HCT116 (cell line): ENCODE data around the gene SNX9. TPM values are rescaled to one million over a fixed set of nuclear protein-coding genes. Genes with fewer than 3 reads are reported as not detected.

Experiments used
- ATAC-seq: fragments of 200-7000 bp; cut with Tn5 transposase; 2 replicates; pipeline ENCODE4 v1.9.1; 2020; ENCODE audit warnings: mild to moderate bottlenecking, moderate library complexity
- BruUV-seq: library from RNA; stranded (reverse); fragments of 400-500 nt; replicated peaks from 2 replicates; lab custom pipeline; 2021; lab: Mats Ljungman, UMichigan
- CTCF ChIA-PET: fragments of 300-600 bp; sonication (Branson Sonifier 250); formaldehyde crosslinking; loops from one replicate; lab custom pipeline; 2021; ENCODE audit warnings: antibody characterized with exemption; lab: Charles Lee
- POLR2A ChIA-PET: fragments of 300-600, 350-600 bp; sonication (Branson Sonifier 250); formaldehyde crosslinking; loops from one replicate; lab custom pipeline; 2021; ENCODE audit warnings: antibody characterized with exemption; lab: Charles Lee
- RAD21 ChIA-PET, 2 experiments: fragments of 300-600 bp; sonication (Branson Sonifier 250); formaldehyde crosslinking; loops; one replicate each; lab custom pipeline; 2023; ENCODE audit warnings: low total read pairs in 2 of 2; ENCODE audit not compliant: uncharacterized antibody in 2 of 2, unreplicated experiment in 2 of 2, low non-redundant PET in 1 of 2; lab: Charles Lee
- DNase-seq: peaks from one replicate; pipeline ENCODE4 v3.0.0-alpha.2; 2010; ENCODE audit warnings: low read depth, low spot score
- H2AFZ ChIP-seq: fragments of 200-600 bp; shearing (Covaris generic), sonication (generic); 2 replicates; pipeline ENCODE4 v1.6.1; 2017; ENCODE audit warnings: low read depth, mixed run types, mixed read lengths, antibody characterized with exemption, low read length; ENCODE audit not compliant: poor library complexity, severe bottlenecking
- H3K27ac ChIP-seq: 2 replicates; pipeline ENCODE4 v1.5.1; 2012; ENCODE audit warnings: low read depth, low read length
- H3K27me3 ChIP-seq: fragments of 200-600 bp; sonication (generic); 2 replicates; pipeline ENCODE4 v1.6.1; 2016; ENCODE audit warnings: mixed run types, low read length, mixed read lengths; ENCODE audit not compliant: insufficient read depth
- H3K36me3 ChIP-seq, 2 experiments: fragments of 200-500 bp in 1 of 2; fragments of 200-600 bp in 1 of 2; sonication (Bioruptor generic) in 1 of 2; sonication (generic) in 1 of 2; 2 replicates each; pipeline versions ENCODE4 v1.5.1 to v1.6.1; 2014 to 2016; ENCODE audit warnings: low read length in 2 of 2, inconsistent platforms in 1 of 2, mixed read lengths in 1 of 2, mixed run types in 1 of 2; ENCODE audit not compliant: insufficient read depth in 2 of 2, control insufficient read depth in 1 of 2
- H3K4me1 ChIP-seq, 2 experiments: fragments of 200-600 bp in 1 of 2; sonication (generic) in 1 of 2; 2 replicates each; pipeline versions ENCODE4 v1.5.1 to v1.6.1; 2012 to 2017; ENCODE audit warnings: low read length in 2 of 2, inconsistent platforms in 1 of 2, mild to moderate bottlenecking in 1 of 2, mixed read lengths in 1 of 2, mixed run types in 1 of 2, moderate library complexity in 1 of 2; ENCODE audit not compliant: insufficient read depth in 2 of 2, control insufficient read depth in 1 of 2
- H3K4me2 ChIP-seq: fragments of 200-600 bp; sonication (generic); 2 replicates; pipeline ENCODE4 v1.6.1; 2017; ENCODE audit warnings: mixed run types, low read length, mixed read lengths
- H3K4me3 ChIP-seq, 2 experiments: fragments of 200-600 bp in 1 of 2; sonication (generic) in 1 of 2; replicated peaks in 1 of 2; 2 replicates each; pipeline ENCODE4 v1.5.1; 2011 to 2016; ENCODE audit warnings: low read length in 2 of 2, control low read depth in 1 of 2, low read depth in 1 of 2, mild to moderate bottlenecking in 1 of 2, mixed read lengths in 1 of 2, mixed run types in 1 of 2
- H3K79me2 ChIP-seq: fragments of 200-600 bp; sonication (generic); 2 replicates; pipeline ENCODE4 v1.6.1; 2017; ENCODE audit warnings: mild to moderate bottlenecking, mixed run types, low read length, moderate library complexity, mixed read lengths; ENCODE audit not compliant: insufficient read depth
- H3K9ac ChIP-seq: fragments of 200-600 bp; sonication (generic); 2 replicates; pipeline ENCODE4 v1.6.1; 2016; ENCODE audit warnings: low read length, mixed read lengths
- H3K9me2 ChIP-seq: fragments of 200-600 bp; sonication (generic), shearing (Covaris generic); 2 replicates; pipeline ENCODE4 v1.6.1; 2017; ENCODE audit warnings: mixed run types, mild to moderate bottlenecking, moderate library complexity; ENCODE audit not compliant: insufficient read depth
- H3K9me3 ChIP-seq, 2 experiments: fragments of 200-500 bp in 1 of 2; fragments of 200-600 bp in 1 of 2; sonication (Bioruptor generic) in 1 of 2; sonication (generic) in 1 of 2; 2 replicates each; pipeline ENCODE4 v1.6.1; 2014 to 2017; ENCODE audit warnings: low read length in 2 of 2, mixed read lengths in 2 of 2, inconsistent platforms in 1 of 2, low read depth in 1 of 2, mild to moderate bottlenecking in 1 of 2, mixed run types in 1 of 2, moderate library complexity in 1 of 2; ENCODE audit not compliant: control insufficient read depth in 1 of 2, insufficient read depth in 1 of 2
- H4K20me1 ChIP-seq: fragments of 200-600 bp; sonication (generic), shearing (Covaris generic); 2 replicates; pipeline ENCODE4 v1.6.1; 2017; ENCODE audit warnings: mixed run types, mild to moderate bottlenecking, moderate library complexity; ENCODE audit not compliant: insufficient read depth
- CBX3 ChIP-seq: IDR thresholded peaks from 2 replicates; pipeline ENCODE4 v1.6.1; 2012; ENCODE audit warnings: low read depth
- CEBPB ChIP-seq: IDR thresholded peaks from 2 replicates; pipeline ENCODE4 v1.6.1; 2012; ENCODE audit warnings: low read depth
- ELF1 ChIP-seq: IDR thresholded peaks from 2 replicates; pipeline ENCODE4 v1.6.1; 2012; ENCODE audit warnings: low read depth, borderline replicate concordance
- EZH2 ChIP-seq: fragments of 200-600 bp; sonication (generic); IDR thresholded peaks from 2 replicates; pipeline ENCODE4 v1.6.1; 2017; ENCODE audit warnings: antibody characterized with exemption, mixed run types
- EZH2phosphoT487 ChIP-seq: fragments of 200-600 bp; IDR thresholded peaks from 2 replicates; pipeline ENCODE4 v1.6.1; 2018; ENCODE audit warnings: antibody characterized with exemption, borderline replicate concordance
- MAX ChIP-seq: IDR thresholded peaks from 2 replicates; pipeline ENCODE4 v1.6.1; 2012
- POLR2A ChIP-seq: IDR thresholded peaks from 2 replicates; pipeline ENCODE4 v1.7.0; 2011; ENCODE audit warnings: borderline replicate concordance; ENCODE audit not compliant: insufficient read depth, insufficient read length; ENCODE audit errors: extremely low read depth
- POLR2AphosphoS5 ChIP-seq: IDR thresholded peaks from 2 replicates; pipeline ENCODE4 v1.6.1; 2011; ENCODE audit warnings: mild to moderate bottlenecking, low read depth, low read length, moderate library complexity
- RAD21 ChIP-seq: IDR thresholded peaks from 2 replicates; pipeline ENCODE4 v1.6.1; 2012; ENCODE audit warnings: low read depth, mild to moderate bottlenecking
- SP1 ChIP-seq: IDR thresholded peaks from 2 replicates; pipeline ENCODE4 v1.6.1; 2012; ENCODE audit warnings: low read depth
- SRF ChIP-seq: IDR thresholded peaks from 2 replicates; pipeline ENCODE4 v1.6.1; 2012; ENCODE audit warnings: low read depth
- ZFX ChIP-seq: fragments of 450-650 bp; IDR thresholded peaks from 2 replicates; pipeline ENCODE4 v1.6.1; 2017
- ZNF274 ChIP-seq: fragments of 200-500 bp; sonication (Bioruptor generic); IDR thresholded peaks from 2 replicates; pipeline ENCODE4 v1.6.1; 2014; ENCODE audit warnings: mild to moderate bottlenecking, low read depth, low read length, inconsistent platforms
- intact Hi-C: fragments of 100-400 bp; cut with micrococcal nuclease; formaldehyde crosslinking; loops from 2 replicates; pipeline ENCODE4 v1.10.0; 2022
- total RNA-seq: library from RNA; stranded (reverse); gene quantifications from one replicate; pipeline ENCODE4 v1.2.1, GENCODE V29; 2021; ENCODE audit not compliant: unreplicated experiment
- TF ChIP-seq, protein P1 (sequence below): IDR thresholded peaks from 2 replicates; pipeline ENCODE4 v1.6.1; 2012; ENCODE audit warnings: low read depth
- TF ChIP-seq, protein P2 (sequence below), 3 experiments: fragments of 200-600 bp in 1 of 3; sonication (generic) in 1 of 3; IDR thresholded peaks in 2 of 3; conservative IDR thresholded peaks in 1 of 3; 2 replicates each; pipeline ENCODE4 v1.5.1; 2012 to 2017; ENCODE audit warnings: low read depth in 2 of 3, low read length in 2 of 3, antibody characterized with exemption in 1 of 3, borderline replicate concordance in 1 of 3, control low read depth in 1 of 3, mild to moderate bottlenecking in 1 of 3, mixed read lengths in 1 of 3, mixed run types in 1 of 3, moderate library complexity in 1 of 3; ENCODE audit not compliant: insufficient read depth in 1 of 3

Gene SNX9
- total RNA-seq, 1 experiment from 2014 or later: 42.5 TPM

DNA sequence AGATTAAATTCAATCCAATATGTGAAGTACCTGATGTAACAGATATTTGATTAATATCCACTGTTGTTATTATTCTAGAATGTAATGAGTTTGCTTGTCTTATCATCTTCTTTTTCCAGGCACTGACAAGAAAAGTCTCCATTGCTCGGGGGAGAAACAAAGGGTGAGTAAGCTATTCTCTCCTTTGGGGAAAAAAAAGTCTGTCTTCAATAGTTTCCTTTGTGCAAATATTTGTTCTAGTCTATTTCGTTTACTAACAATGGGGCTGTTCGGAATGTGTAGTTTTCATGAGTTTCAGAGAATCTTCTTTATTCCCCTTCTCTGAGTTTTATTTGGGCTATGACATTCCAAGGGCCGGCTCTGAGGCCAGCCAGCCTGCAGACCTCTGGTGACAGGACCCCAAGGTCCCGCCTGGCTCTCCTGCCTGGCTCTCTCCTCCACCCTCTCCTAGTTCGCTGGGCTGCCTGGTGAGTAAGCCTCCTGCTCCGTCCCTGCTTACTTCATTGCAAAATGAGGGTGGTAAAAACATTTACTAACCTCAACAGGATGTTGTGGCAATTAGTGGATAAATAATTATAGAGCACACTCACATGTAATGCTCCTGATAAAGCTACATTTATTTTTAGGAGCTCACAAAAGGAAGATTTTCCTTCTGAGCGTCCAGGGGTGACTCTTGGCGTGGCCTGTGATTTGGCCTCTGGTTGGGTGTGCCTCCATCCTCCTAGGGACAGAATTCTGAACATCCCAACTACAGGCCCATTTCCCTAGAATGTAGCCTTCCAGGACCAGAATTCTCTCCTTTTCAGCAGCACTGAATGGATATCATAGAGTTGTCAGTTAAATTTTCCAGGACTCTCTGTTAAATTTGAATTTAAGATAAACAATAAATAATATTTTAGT is 43.1 kb upstream of the SNX9 start (continued):
- no peak for TF ChIP-seq RAD21
- no peak for TF ChIP-seq POLR2AphosphoS5
- TF ChIP-seq, protein P1, sequence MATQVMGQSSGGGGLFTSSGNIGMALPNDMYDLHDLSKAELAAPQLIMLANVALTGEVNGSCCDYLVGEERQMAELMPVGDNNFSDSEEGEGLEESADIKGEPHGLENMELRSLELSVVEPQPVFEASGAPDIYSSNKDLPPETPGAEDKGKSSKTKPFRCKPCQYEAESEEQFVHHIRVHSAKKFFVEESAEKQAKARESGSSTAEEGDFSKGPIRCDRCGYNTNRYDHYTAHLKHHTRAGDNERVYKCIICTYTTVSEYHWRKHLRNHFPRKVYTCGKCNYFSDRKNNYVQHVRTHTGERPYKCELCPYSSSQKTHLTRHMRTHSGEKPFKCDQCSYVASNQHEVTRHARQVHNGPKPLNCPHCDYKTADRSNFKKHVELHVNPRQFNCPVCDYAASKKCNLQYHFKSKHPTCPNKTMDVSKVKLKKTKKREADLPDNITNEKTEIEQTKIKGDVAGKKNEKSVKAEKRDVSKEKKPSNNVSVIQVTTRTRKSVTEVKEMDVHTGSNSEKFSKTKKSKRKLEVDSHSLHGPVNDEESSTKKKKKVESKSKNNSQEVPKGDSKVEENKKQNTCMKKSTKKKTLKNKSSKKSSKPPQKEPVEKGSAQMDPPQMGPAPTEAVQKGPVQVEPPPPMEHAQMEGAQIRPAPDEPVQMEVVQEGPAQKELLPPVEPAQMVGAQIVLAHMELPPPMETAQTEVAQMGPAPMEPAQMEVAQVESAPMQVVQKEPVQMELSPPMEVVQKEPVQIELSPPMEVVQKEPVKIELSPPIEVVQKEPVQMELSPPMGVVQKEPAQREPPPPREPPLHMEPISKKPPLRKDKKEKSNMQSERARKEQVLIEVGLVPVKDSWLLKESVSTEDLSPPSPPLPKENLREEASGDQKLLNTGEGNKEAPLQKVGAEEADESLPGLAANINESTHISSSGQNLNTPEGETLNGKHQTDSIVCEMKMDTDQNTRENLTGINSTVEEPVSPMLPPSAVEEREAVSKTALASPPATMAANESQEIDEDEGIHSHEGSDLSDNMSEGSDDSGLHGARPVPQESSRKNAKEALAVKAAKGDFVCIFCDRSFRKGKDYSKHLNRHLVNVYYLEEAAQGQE: no peak

DNA sequence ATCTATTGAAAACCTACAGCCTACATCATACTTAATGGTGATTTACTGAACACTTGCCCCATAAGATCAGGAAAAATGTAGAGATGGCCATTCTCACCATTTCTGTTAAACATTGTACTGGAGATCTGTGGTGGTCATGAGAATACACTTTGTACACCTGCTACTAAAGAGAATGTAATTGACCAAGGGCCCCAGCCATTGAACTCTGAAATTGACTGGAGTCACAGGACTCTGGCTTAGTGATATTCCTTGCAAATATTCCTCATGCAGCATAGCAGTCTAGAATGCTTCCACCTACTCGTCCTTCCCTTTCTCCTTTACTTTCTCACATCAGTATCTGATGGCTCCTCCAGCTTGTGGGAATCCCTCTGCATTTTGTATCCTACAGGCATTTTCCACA is 37.4 kb upstream of the SNX9 start:
- no peak for DNase-seq
- Histone ChIP-seq H4K20me1 (no peaks in the 10 kb centered on the region), H3K36me3 (no peaks in the 10 kb centered on the region), H3K79me2 (no peaks in the 10 kb centered on the region), H3K9me3 (no peaks in the 10 kb centered on the region), H3K4me2 (no peak overlapping the region), H3K27ac (no peak overlapping the region), H3K4me3 (no peak overlapping the region), H2AFZ (no peak overlapping the region)
- no TSS peak for BruUV-seq
- no peak for ATAC-seq
- intact Hi-C loops: no loop called here
- ChIA-PET POLR2A (no interaction called here), CTCF (no interaction called here), RAD21 (no interaction called here)
- TF ChIP-seq EZH2phosphoT487 (no peak), EZH2 (no peak), SP1 (no peak), MAX (no peak), POLR2A (no peak), POLR2AphosphoS5 (no peak), CBX3 (no peak), ZNF274 (no peak), ZFX (no peak), CEBPB (no peak), SRF (no peak), ELF1 (no peak)
- TF ChIP-seq, protein P2, sequence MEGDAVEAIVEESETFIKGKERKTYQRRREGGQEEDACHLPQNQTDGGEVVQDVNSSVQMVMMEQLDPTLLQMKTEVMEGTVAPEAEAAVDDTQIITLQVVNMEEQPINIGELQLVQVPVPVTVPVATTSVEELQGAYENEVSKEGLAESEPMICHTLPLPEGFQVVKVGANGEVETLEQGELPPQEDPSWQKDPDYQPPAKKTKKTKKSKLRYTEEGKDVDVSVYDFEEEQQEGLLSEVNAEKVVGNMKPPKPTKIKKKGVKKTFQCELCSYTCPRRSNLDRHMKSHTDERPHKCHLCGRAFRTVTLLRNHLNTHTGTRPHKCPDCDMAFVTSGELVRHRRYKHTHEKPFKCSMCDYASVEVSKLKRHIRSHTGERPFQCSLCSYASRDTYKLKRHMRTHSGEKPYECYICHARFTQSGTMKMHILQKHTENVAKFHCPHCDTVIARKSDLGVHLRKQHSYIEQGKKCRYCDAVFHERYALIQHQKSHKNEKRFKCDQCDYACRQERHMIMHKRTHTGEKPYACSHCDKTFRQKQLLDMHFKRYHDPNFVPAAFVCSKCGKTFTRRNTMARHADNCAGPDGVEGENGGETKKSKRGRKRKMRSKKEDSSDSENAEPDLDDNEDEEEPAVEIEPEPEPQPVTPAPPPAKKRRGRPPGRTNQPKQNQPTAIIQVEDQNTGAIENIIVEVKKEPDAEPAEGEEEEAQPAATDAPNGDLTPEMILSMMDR (IDR thresholded peaks at IDR 0.05 in 2 of 3, conservative IDR thresholded peaks at IDR 0.05 in 1 of 3; ENCODE audit: borderline replicate concordance in 1 of 3, insufficient read depth in 1 of 3, low read depth in 2 of 3, low read length in 2 of 3): no peak
- TF ChIP-seq, protein P1: no peak
- TF ChIP-seq, all 23 proteins: peak for 0
- no peaks in the 10 kb centered on the region for H3K9me2 ChIP-seq
- no peaks in the 10 kb centered on the region for H3K4me1 ChIP-seq
- H3K9ac ChIP-seq: no peak overlapping the region
- H3K27me3 ChIP-seq: no peaks in the 10 kb centered on the region
